HG03575 (cell line): ENCODE measurements around the gene OTOP3.
"Not testable (repeated sequence)": the region's sequence is repeated elsewhere in the genome, so short reads cannot be mapped to it uniquely, and the experiment has no call there.

Source experiments
- ATAC-seq: cut with Tn5 transposase; IDR thresholded peaks from one replicate; pipeline ENCODE4 v1.9.1; 2021; ENCODE audit not compliant: unreplicated experiment, insufficient number of reproducible peaks, low FRiP score; ENCODE audit errors: extremely low read depth

OTOP3 gene

GRCh38 chr17:74911423-74911822, 24.3 kb upstream of the OTOP3 start:
- ATAC-seq: not testable (repeated sequence)

- no peak for ATAC-seq
These were observed 19.4 kb upstream of the OTOP3 start for GRCh38 chr17:74916136-74916850.

GRCh38 chr17:74916851-74917199, 18.9 kb upstream of the OTOP3 start:
- ATAC-seq: no peak

- ATAC-seq: no peak
These were observed 18.3 kb upstream of the OTOP3 start for GRCh38 chr17:74917430-74917829.

- ATAC-seq: no peak
These were observed 16.8 kb upstream of the OTOP3 start for GRCh38 chr17:74918906-74919305.

- ATAC-seq: no peak
These were observed 16.0 kb upstream of the OTOP3 start for GRCh38 chr17:74919440-74920305.

GRCh38 chr17:74920306-74920620, 15.4 kb upstream of the OTOP3 start:
- ATAC-seq: no peak

GRCh38 chr17:74920642-74921025, 15.1 kb upstream of the OTOP3 start:
- no peak for ATAC-seq

- no peak for ATAC-seq
These were observed 14.5 kb upstream of the OTOP3 start for GRCh38 chr17:74921026-74921681.

- no peak for ATAC-seq
These were observed 13.9 kb upstream of the OTOP3 start for GRCh38 chr17:74921769-74922168.

GRCh38 chr17:74922172-74922571, 13.5 kb upstream of the OTOP3 start:
- ATAC-seq: no peak

GRCh38 chr17:74922694-74923537, 12.8 kb upstream of the OTOP3 start, which contains the start of gene USH1G:
Gene USH1G, minus strand, starts transcription at chr17:74923255. Its CDS starts 182 bp downstream, at chr17:74923073.
- ATAC-seq: no peak

GRCh38 chr17:74923538-74924249, 12.0 kb upstream of the OTOP3 start:
- no peak for ATAC-seq

GRCh38 chr17:74924250-74924948, 11.3 kb upstream of the OTOP3 start, which contains the start of gene OTOP2:
Gene OTOP2, plus strand, starts transcription at chr17:74924273. Its CDS starts 360 bp downstream, at chr17:74924633.
- no peak for ATAC-seq

- no peak for ATAC-seq
These were observed 10.5 kb upstream of the OTOP3 start for GRCh38 chr17:74925242-74925641.

- no peak for ATAC-seq
These were observed 6.9 kb upstream of the OTOP3 start for GRCh38 chr17:74928786-74929185.

GRCh38 chr17:74930535-74931036, 5.1 kb upstream of the OTOP3 start:
- ATAC-seq: no peak

GRCh38 chr17:74935048-74935447, 650 bp upstream of the OTOP3 start:
- ATAC-seq: no peak
